ENCODE results near the gene PRKAA1.
"Not testable (repeated sequence)": the region's sequence is repeated elsewhere in the genome, so short reads cannot be mapped to it uniquely, and the experiment has no call there.

Gene PRKAA1

DNA sequence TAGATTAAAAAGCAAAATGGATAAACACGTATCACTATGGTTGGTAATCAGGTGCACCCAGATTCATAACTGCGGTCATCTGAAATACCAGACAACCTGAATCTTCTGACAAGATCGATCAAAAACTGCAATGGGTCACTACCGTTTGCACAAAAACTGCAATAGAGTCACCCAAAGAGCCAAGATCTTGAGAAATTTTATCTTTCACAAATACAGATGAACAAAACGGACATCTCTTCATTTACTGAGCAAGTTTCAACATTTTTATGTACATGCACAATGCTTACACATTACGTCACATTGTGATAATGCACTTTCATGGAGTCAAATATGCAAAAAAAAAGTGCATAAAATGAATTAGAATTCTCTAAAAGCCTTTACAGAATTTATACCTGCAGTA lies 18.6 kb downstream of the PRKAA1 start:
- no peak for DNase-seq

DNA sequence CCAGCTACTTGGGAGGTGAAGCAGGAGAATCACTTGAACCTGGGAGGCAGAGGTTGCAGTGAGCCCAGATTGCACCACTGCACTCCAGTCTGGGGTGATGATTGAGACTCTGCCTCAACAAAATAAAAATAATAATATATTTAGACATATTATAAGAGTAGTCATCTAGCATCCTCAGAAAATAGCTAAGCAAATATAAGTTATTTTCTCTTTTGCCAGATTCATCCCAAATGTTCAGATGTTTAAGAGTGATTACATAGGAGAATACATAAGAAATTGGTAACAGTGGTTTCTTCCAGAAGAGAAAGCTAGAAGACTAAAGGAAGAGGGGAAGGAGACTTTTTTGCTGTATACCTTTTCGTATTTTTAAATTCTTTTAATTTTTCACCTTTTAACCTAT lies 20.0 kb downstream of the PRKAA1 start:
- DNase-seq = no peak

DNA sequence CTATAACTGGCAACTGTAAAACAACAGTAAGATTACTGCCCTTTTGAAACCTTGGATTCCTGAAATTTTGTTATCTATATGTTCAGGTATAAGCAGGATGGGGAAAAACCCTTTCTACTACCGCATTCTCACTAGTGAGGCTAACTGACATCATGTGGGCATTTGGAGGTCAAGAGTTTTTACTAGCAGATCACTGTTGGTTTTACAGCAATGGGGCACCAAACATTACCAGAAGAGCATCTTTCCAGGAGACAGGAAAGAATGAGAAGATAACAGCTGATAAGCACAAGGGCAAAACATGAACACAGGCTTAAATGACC lies 21.6 kb downstream of the PRKAA1 start:
- no peak for DNase-seq

DNA sequence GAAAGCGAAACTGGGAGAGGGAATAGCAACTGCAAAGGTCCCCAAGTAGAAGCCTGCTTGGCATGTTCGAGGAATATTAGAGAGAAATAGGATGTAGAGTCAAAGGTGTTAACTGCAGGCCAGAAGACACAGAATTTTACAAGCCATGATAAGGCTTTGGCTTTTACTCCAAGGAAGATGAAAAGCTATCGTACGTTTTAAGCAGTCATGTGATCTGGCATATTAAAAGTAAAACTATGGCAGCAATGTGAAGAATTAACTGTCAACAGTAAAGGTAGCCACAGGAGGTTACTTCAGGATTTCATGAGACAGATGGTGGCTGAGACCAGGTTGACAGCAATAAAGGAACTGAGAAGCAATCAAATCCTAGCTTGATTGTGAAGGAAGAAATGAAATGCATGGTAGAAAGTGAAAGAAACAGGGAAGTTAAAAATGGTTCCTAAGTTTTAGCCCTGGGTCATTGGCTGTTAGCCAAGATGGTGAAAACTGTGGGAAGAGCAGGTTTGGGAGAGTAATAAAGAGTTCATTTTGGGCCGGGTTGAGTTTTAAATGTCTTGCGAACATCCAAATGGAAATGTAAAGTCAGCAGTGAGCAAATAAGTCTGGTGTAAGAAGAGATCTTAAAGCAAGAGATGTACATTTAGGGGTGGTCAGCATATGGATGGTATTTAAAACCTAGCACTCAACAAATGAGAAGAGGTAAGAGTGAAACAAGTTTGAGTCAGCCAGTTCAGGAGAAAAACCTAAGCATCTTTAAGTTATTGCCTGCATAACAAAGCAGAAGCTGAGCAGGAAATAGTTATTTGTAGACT lies 22.1 kb downstream of the PRKAA1 start:
- peak; percentile 36 for DNase-seq

DNA sequence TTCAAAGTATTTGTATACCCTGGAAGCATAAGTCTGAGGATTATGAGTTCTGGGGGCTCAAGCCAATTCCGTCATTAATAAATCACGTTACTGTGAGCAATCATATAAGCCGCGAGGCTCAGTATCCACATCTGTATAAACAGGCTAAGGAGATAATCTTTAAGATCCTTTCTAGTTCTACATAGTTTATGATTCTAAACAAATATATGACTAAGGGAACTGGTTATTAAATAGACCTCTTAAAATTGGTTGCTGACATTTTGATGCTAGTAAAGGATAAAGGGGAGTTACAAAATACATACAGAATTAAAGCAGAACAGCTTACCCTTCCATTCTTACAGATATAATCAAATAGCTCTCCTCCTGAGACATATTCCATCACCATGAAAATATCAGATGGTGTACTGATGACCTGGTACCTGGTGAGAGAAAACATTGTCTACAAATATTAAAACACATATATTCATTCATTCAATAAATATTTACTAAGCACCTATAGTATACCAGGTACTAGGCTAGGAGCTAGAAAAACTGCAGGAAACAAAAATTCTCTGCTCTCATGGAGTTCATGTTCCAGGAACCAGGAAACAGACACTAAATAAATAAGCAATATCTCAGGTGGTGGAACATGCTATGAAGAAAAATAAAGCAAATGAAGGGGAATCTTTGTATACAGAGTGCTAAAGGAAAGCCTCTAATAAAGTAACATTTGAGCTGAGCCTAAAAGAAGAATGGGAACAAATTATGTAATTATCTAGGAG lies 22.9 kb downstream of the PRKAA1 start:
- no peak for DNase-seq

DNA sequence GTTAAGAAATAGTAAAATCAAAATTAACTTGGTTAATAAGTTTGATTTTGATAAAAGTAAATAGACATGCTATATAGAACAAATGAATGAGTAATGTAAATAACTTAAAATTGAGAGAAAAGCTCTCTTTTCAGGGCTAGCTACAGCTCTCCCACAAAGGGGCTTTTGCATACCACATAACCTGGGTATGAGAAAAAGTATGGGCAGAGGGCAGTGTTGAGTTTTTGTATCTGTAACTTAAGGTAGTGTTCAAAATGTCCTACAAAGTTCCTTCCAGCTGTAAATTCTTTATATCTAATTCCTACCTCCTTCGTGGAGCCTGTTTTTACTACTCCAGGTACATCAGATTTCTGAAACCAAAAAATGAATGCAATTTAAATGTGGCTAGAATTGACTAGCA lies 23.6 kb downstream of the PRKAA1 start:
- DNase-seq = no peak

DNA sequence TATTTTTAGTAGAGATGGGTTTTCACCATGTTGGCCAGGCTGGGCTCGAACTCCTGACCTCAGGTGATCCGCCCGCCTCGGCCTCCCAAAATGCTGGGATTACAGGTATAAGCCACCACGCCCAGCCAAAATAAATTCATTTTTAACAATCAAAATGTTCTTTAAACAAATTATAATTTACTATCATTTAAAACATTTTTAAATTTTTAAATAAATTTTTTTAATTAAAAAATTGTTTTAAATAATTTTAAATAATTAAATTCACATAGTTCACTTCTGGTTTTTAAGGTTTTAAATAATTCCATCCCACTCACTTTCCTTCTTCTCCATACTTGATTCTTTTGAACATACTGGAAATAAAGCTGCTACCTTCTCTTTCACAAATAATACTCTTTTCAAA lies 27.4 kb downstream of the PRKAA1 start:
- DNase-seq = no peak

DNA sequence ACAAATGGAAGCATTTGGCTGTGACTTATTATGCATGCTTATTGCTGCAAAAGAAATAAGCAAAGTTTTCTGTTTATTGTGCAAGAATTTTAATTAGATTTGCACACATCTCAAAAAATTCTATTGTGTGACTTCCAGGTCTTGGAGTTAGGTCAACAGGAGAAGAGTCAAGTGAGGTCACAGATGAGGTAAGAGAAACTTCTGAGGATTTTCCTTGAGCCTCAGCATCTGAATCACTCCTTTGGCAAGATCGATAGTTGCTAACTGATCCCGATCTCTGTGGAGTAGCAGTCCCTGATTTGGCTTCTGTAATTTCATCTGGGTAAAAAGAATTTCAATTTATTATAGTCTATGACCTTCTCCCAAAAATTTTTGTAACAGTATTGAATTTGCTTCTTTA lies 35.5 kb downstream of the PRKAA1 start:
- no peak for DNase-seq

DNA sequence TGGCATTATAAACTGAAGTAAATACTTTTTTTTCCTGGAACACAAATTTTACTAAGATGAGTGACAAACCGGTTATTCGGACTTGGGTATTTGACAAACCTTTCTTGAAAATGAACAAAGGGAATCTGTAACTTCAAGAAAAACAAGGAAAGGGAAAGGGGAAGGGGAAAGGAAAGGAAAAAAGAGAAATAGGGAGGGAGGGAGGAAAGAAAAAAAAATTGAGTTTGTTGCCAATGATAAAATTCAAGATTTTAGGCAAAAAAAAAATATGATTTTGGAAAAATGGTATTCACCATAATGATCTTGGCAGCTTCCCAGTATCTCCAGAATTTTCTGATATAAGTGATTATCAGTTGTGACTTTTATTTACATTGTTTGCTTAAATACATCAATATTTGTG lies 40.8 kb downstream of the PRKAA1 start:
- no peak for DNase-seq

DNA sequence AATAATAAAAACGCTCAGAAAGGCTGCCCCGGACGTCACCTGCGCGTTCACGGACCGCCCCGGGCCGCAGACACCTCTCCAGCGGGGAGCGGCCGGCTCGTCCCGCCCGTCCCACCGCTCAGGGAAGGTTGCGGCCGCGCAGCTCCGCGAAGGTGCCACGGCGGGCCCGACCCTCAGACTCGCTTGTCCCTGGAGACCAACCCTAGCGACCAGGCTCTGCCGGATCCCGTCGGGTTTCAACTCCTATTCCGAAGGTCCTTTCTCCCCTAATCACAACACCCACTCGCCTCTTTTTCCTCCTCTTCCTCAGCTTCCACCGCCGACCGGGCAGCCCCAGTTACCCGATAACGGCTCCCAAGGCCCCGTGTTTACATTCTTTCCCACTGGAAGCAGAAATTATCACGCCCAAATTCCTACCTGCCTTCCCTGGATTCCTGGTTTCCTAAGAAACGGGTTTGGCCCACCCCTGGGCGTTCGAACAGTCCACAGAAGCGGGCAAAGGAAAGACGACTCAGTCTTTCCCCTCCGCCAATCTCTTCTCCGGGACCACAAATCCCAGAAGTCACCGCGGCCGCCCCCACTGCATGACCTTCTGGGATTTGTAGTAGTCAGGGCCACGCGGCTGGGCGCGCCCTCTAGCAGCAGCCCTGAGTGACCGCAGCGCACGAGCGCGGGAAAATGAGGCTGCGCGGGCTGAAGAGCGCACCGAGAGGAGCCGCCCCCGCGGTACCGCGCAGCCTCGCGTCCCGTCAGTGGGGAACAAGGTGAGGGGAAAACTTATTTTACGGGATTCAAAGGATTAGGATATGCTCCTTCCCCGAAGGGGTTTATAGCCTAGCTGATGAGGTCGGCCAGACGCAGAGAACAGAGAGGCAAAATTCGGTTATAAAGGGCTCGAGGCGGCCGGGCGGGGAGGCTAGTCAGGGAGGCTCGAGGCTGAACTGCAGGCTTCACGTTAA lies 42.5 kb downstream of the PRKAA1 start, which contains the start of gene TTC33:
Gene TTC33 (minus strand): TSS at position 555 of the 959 bp plus-strand sequence. CDS start 8,943 bp downstream, outside the sequence.
- peak; percentile 98 for DNase-seq

DNA sequence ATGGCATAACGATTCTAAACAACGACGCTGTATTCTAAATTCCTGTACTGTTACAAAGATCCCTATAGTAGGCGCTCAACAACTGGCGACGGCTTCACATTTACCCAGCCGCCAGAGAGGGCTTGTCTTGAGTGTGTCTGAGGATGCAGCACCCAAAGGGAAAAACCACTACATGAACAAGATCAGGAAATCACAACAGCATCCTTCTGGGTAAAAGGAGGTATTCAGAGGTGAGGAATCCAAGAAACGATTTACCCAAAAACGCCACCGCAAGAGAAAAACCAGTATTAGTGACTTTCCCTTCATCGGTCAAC lies 43.1 kb downstream of the PRKAA1 start:
- DNase-seq = peak; percentile 87

DNA sequence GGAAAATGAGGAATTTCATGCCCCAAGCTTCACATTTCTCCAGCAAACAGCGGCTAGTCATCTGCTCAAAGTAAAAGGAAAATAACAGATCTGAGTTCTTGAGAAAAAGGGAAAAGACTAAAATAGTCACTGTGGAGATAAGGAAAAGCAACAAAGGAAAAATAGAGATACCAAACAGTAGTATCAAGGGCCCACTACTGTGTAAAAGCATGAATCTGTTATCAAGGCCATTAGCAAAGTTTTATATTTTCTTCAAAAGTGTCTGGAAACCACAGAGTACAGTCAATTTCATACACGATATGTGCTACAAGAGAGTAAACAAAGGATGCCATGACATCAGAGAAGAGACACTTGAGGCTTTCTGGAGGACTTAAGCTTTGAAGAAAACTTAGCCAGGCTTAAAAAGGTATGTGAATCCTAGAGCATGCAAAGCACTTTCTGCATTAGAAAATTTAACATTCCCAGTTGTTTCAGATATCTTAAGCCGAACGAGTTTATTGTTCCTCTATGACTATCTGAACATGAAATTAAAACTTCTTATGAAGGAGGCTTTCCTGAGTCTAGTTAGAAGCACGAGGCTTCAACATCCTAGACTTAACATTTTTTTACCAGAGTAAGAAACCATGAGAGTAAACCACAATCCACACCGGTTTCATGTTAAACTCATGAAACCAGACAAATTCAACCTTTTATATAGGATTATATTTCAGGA lies 43.6 kb downstream of the PRKAA1 start:
- DNase-seq = peak; percentile 41

DNA sequence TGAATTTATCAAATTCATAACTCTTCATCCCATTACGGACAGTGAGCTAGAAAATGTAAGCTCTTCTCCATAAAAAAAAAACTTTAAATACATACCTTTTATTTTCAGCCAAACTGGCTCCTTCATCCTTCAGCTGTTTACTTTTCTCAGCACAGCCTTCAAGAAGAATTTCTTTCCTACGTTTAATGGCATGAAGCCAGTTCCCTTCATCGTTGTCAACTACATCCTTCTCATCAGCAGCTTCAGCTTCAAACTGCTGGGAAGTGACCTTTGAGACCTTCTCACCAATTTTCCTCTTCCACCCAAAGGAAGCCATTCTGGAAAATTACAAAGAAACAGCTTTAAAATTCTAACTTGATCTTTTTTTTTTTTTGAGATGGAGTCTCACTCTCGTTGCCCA lies 51.5 kb downstream of the PRKAA1 start:
- DNase-seq = no peak

DNA sequence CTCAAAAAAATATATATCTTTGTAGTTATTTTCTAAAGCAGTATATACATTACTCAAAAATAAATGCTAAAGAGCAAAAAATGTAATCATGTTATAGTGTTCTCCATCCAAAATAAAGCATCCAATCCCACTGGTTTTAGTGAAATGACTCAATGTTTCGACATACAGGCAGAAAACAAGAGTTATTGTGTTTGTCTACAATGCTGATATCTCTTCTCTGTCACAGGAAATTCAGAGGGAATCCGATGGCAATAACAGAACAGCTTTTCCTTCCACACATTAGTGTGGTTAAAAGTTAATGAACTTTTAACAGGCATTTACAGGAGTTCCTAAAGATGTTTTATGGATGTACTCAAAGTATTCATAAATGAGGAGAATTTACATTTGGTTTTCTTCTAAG lies 54.4 kb downstream of the PRKAA1 start:
- DNase-seq = no peak

DNA sequence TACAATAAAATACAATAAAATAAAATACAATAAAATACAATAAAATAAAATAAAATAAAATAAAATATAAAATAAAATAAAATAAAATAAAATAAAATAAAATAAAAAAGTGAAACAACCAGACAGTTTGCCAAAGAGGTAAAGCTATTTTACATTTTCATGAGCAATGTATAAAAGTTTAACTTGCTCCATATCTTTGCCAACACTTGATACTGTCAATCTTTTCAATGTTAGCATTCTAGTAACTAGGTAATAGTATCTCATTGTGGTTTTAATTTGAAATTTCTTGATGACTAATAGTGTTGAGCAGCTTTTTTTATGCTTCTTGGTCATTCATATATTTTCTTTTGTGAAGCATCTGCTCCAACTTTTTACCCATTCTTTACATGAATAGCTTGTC lies 59.7 kb downstream of the PRKAA1 start:
- no peak for DNase-seq

DNA sequence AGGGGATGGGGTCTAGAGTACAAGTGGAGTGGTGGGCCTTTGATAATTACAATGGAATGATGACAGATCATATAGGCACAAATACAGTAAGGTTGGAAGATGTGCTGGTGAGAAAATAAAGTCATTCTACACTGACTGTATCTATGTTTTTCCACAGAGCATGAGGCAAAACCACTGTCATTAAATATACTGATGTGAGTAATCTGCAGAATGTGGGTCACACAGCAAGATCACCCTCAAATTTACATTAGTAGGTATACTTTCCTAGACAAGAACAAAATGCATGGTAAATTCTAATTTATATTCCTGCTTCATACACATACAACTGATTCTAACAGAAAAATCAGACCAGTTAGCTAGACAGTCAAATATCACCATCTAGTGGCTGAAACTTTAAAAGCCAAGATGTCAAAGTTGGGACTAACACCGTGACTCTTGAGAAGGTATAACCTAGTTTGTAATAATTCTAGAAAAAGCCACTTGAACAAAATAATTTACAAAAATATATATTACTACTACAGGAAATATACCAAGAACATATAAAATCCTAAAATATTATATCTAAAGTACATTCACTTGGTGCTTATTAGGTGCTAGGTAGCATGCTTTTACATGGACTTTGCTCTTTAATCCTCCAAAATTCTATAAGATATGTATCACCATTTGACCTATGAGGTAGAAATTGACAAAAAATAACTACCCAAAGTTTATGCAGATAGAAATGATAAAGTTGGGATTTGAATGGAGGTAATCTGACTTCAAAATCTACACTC lies 61.9 kb downstream of the PRKAA1 start:
- DNase-seq = peak; percentile 61

DNA sequence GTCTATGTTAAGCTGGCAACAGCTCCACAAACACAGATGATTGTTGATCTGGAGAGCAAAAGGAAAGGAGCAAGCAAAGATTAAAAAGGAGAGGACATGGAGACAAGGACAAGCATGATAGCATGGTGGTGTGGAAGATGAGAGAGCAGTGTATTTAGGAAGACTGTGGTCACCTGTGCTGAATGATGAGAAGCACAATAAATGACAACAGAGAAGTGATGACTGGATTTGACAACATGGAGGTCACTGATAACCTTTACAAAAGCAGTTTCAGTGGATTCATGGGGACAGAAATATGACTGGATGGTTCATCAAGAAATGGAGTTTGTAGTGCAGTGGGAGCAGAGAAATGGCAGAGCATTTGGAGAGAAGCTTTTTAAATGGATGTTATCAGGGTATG lies 62.6 kb downstream of the PRKAA1 start:
- DNase-seq = no peak

DNA sequence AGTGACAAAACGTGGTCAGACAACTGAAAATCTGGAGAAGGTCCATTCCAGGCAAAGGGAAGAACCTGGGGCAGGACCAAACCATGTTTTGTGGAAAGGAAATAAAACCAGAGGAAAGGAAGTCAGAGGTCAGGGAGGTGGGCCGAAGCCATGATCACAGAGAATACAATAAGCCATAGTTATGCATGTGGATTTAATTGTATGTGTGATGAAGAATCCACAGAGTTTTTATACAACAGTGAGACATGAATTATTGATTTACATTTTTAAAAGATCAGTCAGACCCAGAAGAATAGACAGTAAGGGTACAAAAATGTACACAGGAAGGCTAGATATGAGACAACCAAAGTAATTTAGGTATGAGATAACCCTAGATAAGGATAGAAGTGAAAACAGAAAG lies 63.2 kb downstream of the PRKAA1 start:
- DNase-seq = no peak

DNA sequence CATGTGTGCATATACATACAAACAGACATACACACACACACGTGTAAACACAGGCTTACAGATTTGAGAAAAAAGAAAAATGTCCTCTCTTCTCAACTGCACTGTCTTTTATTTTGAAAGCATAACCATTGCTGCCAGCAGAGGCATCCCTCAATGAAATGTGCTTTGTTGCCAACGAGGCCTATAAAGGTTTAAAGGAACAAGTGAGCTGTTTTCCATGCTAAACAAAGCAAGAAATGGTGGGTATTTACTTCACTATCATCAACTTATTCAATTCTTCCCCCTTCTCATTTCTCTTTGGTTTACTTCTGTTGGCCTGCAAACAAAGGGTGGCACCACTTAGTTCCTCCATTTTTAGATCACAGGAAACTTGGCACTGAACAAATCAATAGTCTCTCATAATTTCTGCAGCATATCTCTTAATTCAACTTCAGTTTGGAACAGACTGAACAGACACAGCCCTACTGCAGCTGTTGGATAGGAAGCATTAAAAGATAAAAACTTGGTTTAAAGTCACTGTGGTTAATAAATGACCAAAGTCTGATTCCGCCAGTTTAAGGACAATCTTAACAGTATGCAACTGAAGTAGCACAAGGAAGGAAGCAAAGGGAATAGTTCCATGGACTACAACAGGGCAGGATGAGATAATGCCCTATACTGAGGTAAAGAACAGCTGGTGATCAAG lies 64.2 kb downstream of the PRKAA1 start:
- DNase-seq = no peak

DNA sequence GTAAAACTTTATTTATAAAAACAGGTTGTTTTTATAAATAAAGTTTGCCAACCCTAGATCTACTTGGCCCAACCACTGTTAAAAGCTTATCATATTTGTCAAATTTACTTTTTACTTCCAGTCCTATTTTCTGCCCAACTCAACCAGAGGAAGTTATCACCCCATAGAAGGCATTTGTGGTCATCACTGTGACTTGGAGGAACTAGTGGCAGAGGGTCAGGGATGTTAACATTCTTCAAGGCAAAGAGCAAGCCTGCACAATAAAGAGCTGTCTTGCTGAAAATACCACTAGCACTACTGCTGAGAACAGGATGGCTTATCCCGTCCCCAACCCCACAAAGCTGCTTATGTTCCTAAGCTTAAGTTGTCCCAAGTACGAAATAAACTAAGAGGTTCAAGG lies 64.7 kb downstream of the PRKAA1 start:
- no peak for DNase-seq

DNA sequence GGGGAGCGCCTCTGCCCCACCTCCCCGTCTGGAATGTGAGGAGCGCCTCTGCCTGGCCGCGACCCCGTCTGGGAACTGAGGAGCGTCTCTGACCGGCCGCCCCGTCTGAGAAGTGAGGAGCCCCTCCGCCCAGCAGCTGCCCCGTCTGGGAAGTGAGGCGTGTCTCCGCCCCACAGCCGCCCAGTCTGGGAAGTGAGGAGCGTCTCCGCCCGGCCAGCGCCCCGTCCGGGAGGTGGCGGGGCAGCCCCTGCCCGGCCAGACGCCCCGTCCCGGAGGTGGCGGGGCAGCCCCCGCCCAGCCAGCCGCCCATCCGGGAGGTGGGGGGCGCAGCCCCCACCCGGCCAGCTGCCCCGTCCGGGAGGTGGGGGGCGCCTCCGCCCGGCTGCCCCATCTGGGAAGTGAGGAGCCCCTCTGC lies 75.7 kb downstream of the PRKAA1 start:
- DNase-seq = not testable (repeated sequence)
